Uterus (tissue), 4 donors: ENCODE data around the gene ANKRD22. TPM values are rescaled to one million over a fixed set of nuclear protein-coding genes. Genes with fewer than 3 reads are reported as not detected.

Source experiments
- DNase-seq, 2 donors: peaks; one replicate each; pipeline ENCODE4 v3.0.0-alpha.2; 2019 to 2020
- H3K27ac ChIP-seq, 2 donors: fragments of 200-600 bp; sonication (generic); 1 replicate in 1 of 2; 2 replicates in 1 of 2; pipeline ENCODE4 v1.5.1; 2016 to 2018
- H3K27me3 ChIP-seq, 2 donors: fragments of 200-600 bp; sonication (generic); one replicate each; pipeline ENCODE4 v1.5.1; 2018 to 2019; ENCODE audit warnings: control low read depth in 1 of 2
- H3K36me3 ChIP-seq, 2 donors: fragments of 200-600 bp; sonication (generic); one replicate each; pipeline ENCODE4 v1.5.1; 2019; ENCODE audit warnings: control low read depth in 1 of 2
- H3K4me1 ChIP-seq, 2 donors: fragments of 200-600 bp; sonication (generic); one replicate each; pipeline ENCODE4 v1.5.1; 2018 to 2019; ENCODE audit warnings: control low read depth in 1 of 2
- H3K4me3 ChIP-seq, 2 donors: fragments of 200-600 bp; sonication (generic); 1 replicate in 1 of 2; 2 replicates in 1 of 2; pipeline ENCODE4 v1.5.1; 2018 to 2019; ENCODE audit warnings: mild to moderate bottlenecking in 1 of 2
- H3K9me3 ChIP-seq, 2 donors: fragments of 200-600 bp; sonication (generic); one replicate each; pipeline ENCODE4 v1.5.1; 2019; ENCODE audit warnings: control low read depth in 1 of 2
- POLR2A ChIP-seq, 2 donors: fragments of 450-650 bp; IDR thresholded peaks; one replicate each; pipeline ENCODE4 v1.6.1; 2016; ENCODE audit warnings: antibody characterized with exemption in 2 of 2, mild to moderate bottlenecking in 1 of 2, moderate library complexity in 1 of 2
- intact Hi-C: fragments of 100-400 bp; cut with DNase I; formaldehyde crosslinking; loops from one replicate; pipeline ENCODE4 v1.15.1; 2023; ENCODE audit warnings: low total_unique reads
- total RNA-seq, 4 donors: library from RNA; depleted of rRNA in 3 of 4; stranded (reverse); fragments of >200 nt in 3 of 4; gene quantifications; one replicate each; pipeline versions ENCODE4 v1.1.0 to v1.2.4, GENCODE V29; 2014 to 2023
- TF ChIP-seq, protein P1 (sequence below), 4 experiments: fragments of 200-600 bp in 2 of 4; fragments of 450-650 bp in 2 of 4; sonication (generic) in 2 of 4; IDR thresholded peaks; one replicate each; pipeline ENCODE4 v1.5.1; 2016 to 2019; ENCODE audit warnings: antibody characterized with exemption in 4 of 4, mild to moderate bottlenecking in 2 of 4, moderate library complexity in 1 of 4
- donor health status: DM: yes; HTN: yes; CAD: no.

ANKRD22 gene
- total RNA-seq, 4 donors from 2014 or later = 0.48 TPM; not detected in 3

DNA sequence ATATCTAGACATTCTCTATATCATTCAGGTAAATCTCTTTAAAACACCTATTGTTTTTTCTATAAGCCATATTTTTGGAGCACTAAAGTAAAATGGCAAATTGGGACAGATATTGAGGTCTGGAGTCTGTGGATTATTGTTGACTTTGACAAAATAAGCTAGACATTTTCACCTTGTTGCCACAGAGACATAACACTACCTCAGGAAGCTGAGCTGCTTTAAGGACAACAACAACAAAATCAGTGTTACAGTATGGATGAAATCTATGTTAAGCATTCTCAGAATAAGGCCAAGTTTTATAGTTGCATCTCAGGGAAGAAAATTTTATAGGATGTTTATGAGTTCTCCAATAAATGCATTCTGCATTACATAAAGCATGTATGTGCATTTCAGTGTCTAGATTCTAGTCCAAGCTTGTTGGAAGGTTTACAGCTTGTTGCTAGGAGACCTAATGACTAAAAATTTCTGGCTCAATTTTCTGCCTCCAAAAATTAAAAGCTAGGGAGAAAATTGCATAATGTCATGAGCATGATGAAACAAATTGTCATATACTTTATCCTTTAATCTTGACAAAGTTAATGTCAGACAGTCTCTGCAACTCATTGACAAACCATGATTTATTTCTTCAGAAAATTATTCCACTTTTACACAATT is 30.8 kb downstream of the ANKRD22 start:
- intact Hi-C loops = no loop called here
- TF ChIP-seq, protein P1, sequence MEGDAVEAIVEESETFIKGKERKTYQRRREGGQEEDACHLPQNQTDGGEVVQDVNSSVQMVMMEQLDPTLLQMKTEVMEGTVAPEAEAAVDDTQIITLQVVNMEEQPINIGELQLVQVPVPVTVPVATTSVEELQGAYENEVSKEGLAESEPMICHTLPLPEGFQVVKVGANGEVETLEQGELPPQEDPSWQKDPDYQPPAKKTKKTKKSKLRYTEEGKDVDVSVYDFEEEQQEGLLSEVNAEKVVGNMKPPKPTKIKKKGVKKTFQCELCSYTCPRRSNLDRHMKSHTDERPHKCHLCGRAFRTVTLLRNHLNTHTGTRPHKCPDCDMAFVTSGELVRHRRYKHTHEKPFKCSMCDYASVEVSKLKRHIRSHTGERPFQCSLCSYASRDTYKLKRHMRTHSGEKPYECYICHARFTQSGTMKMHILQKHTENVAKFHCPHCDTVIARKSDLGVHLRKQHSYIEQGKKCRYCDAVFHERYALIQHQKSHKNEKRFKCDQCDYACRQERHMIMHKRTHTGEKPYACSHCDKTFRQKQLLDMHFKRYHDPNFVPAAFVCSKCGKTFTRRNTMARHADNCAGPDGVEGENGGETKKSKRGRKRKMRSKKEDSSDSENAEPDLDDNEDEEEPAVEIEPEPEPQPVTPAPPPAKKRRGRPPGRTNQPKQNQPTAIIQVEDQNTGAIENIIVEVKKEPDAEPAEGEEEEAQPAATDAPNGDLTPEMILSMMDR (IDR thresholded peaks at IDR 0.05) = no peak
- no peak for TF ChIP-seq POLR2A (IDR thresholded peaks at IDR 0.05)
- H3K4me3 ChIP-seq = no peak overlapping the region
- DNase-seq = no peak
- no peaks in the 10 kb centered on the region for H3K27me3 ChIP-seq
- H3K27ac ChIP-seq = no peak overlapping the region
- H3K9me3 ChIP-seq = no peaks in the 10 kb centered on the region
- H3K4me1 ChIP-seq = no peaks in the 10 kb centered on the region
- H3K36me3 ChIP-seq = no peaks in the 10 kb centered on the region

DNA sequence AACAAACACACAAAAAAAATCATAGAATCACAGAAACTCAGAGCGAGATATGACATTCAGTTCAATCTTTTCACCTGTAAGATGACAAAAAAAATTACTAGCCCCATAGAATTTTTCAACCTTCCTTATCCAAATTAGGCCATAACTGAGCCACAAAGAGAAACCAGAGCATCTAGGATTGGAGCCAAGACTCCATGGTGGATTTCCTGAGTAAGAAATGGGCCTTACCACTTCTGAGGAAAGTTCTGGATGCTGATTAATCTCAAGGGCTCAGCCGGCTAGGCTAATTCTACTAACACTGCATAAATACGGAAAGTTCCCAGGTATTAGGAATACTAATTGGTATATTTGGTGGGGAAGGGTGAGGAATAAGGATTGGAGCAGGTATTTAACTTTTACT is 32.4 kb downstream of the ANKRD22 start:
- intact Hi-C loops = no loop called here
- no peaks in the 10 kb centered on the region for H3K9me3 ChIP-seq
- no peaks in the 10 kb centered on the region for H3K27me3 ChIP-seq
- TF ChIP-seq POLR2A (IDR thresholded peaks at IDR 0.05) = no peak
- TF ChIP-seq, protein P1 (IDR thresholded peaks at IDR 0.05) = no peak
- H3K36me3 ChIP-seq = no peaks in the 10 kb centered on the region
- no peak overlapping the region for H3K4me3 ChIP-seq
- H3K27ac ChIP-seq = no peak overlapping the region
- no peak for DNase-seq
- no peaks in the 10 kb centered on the region for H3K4me1 ChIP-seq

DNA sequence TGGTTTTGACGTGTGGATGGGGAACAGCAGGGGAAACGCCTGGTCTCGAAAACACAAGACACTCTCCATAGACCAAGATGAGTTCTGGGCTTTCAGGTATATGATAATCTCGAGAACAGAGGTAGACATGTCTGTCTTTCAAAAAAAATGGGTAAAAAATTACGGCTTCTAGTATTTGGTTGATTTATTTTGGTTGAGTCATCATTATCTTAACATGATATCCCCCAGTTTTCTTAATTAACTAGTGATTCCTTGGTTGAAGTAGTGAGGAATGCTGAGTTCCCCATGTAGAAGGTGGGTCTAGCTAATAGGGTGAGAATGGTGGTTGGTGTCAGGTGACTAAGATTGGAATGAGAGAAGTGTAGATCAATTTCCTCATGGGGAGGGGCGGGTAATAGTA is 38.4 kb downstream of the ANKRD22 start:
- DNase-seq = no peak
- no peak overlapping the region for H3K4me3 ChIP-seq
- H3K27me3 ChIP-seq = no peaks in the 10 kb centered on the region
- no peaks in the 10 kb centered on the region for H3K9me3 ChIP-seq
- no peak for TF ChIP-seq POLR2A (IDR thresholded peaks at IDR 0.05)
- TF ChIP-seq, protein P1 (IDR thresholded peaks at IDR 0.05) = no peak
- intact Hi-C loops = no loop called here
- H3K27ac ChIP-seq = no peak overlapping the region
- no peaks in the 10 kb centered on the region for H3K4me1 ChIP-seq
- no peaks in the 10 kb centered on the region for H3K36me3 ChIP-seq

DNA sequence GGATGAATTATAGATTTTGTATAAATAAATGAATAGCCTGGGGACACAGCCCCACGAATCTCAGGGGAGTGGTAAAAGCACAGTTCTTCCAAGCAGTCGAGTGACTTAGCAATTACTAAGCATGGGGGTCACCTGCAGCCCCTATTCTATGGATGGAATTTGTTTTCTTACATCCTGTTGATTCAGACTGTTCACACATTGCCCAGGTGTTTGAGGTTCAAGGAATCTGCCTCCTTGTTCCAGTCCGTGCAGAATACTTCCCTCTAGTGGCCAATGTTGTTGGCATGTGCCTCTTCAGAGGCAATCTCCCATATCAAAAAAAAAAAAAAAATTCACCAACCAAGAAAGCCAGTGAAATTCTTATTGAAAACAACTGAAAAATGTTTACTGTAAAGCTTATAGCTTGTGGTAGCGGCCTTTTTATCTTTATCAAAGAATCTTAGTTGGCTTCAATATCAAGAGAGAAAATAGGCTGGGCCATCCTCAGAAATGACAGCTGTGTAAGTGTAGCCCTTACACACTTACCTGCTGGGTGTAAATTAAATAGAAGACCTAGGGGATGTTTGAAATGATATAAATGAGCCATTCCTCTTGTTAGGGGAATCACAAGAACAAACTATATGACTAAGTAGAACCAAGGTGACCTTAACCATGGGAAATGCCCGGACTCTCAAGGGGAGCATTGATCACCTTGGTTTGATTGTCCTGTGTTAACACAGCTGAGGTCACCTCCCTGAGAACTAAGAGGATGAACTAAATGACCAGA is 41.3 kb downstream of the ANKRD22 start:
- intact Hi-C loops = no loop called here
- H3K9me3 ChIP-seq = no peaks in the 10 kb centered on the region
- H3K36me3 ChIP-seq = no peaks in the 10 kb centered on the region
- H3K4me3 ChIP-seq = no peak overlapping the region
- TF ChIP-seq POLR2A (IDR thresholded peaks at IDR 0.05) = no peak
- TF ChIP-seq, protein P1 (IDR thresholded peaks at IDR 0.05) = peak; percentile 27 to 45 (median 30)
- no peak overlapping the region for H3K27ac ChIP-seq
- DNase-seq = no peak
- no peaks in the 10 kb centered on the region for H3K4me1 ChIP-seq
- H3K27me3 ChIP-seq = no peaks in the 10 kb centered on the region

DNA sequence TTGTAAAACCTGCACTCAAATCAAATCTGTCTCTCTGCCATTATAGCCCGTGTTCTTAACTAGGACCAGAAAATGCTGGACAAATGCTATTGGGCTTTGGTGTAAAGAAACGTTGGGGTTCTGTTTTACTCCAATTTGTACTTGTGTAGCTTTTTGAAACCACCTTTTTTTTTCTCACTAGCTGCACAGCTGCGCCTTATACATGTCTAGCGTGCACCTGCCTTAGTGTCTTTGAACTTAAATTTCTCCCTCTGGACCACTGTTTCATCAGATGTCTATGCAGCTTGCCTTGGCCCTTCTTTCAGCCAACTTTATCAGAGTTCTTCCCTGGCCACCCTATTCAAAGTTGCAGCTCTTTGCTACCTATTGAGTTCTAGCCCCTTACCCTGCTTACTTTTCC is 42.0 kb downstream of the ANKRD22 start:
- H3K9me3 ChIP-seq = no peaks in the 10 kb centered on the region
- H3K36me3 ChIP-seq = no peaks in the 10 kb centered on the region
- no peaks in the 10 kb centered on the region for H3K27me3 ChIP-seq
- H3K4me3 ChIP-seq = no peak overlapping the region
- no peak for DNase-seq
- no peak for TF ChIP-seq POLR2A (IDR thresholded peaks at IDR 0.05)
- TF ChIP-seq, protein P1 (IDR thresholded peaks at IDR 0.05) = no peak
- no peaks in the 10 kb centered on the region for H3K4me1 ChIP-seq
- intact Hi-C loops = no loop called here
- H3K27ac ChIP-seq = no peak overlapping the region
